ENCODE measurements around the gene TUB.

GRCh38 chr11:8098879-8099278 is 17.9 kb downstream of the TUB start:
- TF ChIP-seq ZNF468 (CRISPR knock-in tag; IDR thresholded peaks at IDR 0.05) (no peak), CTCF (CRISPR knock-in tag; IDR thresholded peaks at IDR 0.05) (no peak), EZH2 (conservative IDR thresholded peaks at IDR 0.05; ENCODE audit: low read depth, low read length) (no peak), NFRKB (IDR thresholded peaks at IDR 0.05) (no peak)

All from HepG2 (cell line).